Measurements from ENCODE around the gene FLNB.
"Not testable (repeated sequence)": the region's sequence is repeated elsewhere in the genome, so short reads cannot be mapped to it uniquely, and the experiment has no call there.

The FLNB gene

DNA sequence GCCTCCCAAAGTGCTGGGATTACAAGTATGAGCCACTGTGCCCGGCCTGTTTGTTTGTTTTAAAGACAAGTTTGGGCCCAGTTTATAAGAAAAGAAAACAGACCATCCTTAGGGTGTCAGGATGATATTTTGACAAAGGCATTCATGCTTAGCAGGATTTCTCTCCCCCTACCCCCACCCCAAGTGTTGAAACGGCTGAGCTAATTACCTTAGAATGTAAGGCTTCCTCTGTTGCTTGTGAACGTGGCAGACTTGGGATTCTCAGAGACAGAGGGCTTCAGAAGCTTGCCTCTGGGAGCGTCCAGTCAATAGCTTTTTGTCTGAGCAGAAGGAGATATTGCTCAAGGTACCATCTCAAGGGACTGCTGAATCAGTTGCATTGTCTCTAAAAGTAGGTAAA lies 24.0 kb downstream of the FLNB start:
- DNase-seq (ENCODE audit: low read depth in 2 of 2): no peak

DNA sequence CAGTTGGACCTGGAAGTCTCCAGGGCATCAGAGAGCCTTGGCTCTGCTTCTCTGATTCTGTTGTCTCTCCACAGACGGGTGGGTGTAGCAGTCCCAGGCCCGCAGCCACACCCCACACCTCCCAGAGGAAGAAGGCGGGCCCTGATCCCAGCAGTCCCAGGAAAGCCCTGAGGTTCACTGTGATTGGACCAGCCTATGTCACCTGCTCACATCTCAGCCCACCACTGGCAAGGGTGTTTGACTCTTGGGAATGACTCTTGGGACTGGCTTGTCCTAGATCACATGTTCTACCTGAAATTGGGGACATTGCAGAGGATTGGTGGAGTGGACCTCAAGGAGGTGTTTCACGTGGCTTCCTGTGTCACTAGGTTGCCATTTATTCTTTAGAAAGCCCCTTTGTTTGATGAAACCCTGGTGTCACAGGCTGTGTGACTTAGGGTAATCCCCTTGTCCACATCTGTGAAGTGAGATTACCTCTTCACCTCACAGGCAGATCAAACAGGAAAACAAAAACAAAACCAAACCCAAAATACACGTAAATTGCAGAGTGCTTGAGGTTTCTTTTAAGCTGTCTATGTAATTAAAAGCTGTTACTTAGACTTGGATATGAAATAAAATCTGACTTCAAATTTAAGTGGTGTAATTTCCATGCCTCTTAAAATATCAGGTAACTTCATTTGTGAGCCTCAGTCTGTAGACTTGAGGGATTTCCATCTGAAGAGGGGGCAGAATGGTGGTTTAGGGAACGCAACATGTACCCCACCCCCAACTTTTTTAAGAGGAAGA lies 26.7 kb downstream of the FLNB start:
- no peak for DNase-seq (ENCODE audit: low read depth in 2 of 2)

DNA sequence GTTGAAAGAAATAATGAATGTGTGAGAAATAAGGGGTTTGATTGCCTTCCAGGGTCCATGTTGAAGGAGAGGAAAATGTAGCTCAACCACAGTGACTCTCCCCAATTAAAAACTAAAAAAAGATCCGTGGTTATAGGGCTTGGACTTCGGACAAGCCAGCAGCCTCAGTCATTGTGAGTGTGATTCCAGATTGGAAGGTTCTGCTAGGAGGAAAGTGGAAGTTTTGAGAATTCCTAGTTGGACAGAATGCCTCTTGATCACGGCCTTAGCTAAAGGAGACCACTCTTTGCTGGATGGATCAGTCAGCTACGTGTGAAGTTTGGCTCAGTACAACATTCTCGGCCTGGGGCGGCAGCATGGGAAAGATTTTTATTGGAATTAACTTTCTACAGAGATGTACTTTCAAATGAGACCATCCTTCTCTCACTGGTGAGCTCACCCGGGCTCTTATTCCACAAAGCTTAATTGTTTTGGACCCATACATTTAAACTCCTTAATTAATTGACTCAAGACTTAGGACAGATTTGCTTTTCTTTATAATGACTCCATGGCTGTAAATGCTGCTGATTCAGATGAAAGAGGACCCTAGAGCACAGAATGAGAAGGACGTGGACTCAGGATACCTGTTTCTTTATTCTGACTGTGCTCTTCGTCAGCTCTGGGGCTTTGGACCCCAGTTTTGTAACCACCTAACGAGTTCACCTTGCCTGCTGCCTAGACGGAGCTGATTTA lies 27.5 kb downstream of the FLNB start:
- DNase-seq (ENCODE audit: low read depth in 2 of 2): no peak

DNA sequence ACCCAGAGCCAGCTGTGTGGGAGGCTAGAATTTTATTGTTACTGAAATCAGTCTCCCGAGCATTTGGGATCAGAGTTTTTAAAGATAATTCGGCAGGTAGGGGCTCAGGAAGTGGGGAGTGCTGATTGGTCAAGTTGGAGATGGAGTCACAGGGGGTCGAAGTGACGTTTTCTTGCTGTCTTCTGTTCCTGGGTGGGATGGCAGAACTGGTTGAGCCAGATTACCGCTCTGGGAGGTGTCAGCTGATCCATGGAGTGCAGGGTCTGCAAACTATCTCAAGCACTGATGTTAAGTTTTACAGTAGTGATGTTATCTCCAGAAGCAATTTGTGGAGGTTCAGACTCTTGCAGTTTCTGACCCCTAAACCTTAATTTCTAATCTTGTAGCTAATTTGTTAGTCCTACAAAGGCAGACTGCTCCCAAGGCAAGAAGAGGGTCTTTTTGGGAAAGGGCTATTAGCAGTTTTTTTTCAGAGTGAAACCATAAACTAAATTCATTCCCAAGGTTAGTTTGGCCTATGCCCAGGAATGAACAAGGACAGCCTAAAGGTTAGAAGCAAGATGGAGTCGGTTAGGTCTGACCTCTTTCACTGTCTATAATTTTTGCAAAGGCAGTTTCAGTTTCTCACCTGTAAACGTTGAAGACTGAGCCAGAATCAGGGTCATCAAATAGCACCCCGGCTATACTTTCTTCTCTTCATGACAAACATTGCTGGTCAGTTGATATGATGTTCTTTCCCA lies 28.2 kb downstream of the FLNB start:
- DNase-seq (ENCODE audit: low read depth in 2 of 2): no peak

DNA sequence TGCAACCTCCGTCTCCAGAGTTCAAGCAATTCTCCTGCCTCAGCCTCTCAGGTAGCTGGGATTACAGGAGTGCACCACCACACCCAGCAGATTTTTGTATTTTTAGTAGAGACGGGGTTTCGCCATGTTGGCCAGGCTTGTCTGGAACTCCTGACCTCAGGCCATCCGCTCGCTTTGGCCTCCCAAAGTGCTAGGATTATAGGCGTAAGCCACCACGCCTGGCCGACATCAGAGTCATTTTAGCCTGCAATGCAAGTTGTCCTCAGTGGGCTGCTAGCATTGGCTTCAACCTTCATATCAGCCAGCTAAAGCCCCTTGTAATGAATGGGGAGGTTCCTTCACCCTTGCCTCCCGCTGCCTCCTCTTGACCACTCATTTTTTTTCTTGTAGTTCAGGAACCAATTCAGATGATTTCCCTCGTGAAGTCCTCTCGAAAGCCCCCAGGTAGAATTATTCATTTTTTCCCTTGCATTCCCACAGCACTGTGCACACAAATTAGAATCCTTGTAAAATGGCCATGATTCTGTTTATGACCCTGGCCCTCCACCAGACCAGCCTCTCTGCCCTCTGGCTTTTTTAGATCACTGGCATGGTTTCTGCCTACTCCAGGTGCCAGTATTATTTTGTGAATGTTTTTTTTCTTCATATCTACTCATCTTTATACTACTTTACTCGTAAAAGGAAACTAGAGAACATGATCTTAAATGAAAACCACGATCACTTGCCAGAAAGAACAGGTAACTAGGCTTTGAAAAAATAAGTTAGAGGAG lies 29.1 kb downstream of the FLNB start:
- no peak for DNase-seq (ENCODE audit: low read depth in 2 of 2)

DNA sequence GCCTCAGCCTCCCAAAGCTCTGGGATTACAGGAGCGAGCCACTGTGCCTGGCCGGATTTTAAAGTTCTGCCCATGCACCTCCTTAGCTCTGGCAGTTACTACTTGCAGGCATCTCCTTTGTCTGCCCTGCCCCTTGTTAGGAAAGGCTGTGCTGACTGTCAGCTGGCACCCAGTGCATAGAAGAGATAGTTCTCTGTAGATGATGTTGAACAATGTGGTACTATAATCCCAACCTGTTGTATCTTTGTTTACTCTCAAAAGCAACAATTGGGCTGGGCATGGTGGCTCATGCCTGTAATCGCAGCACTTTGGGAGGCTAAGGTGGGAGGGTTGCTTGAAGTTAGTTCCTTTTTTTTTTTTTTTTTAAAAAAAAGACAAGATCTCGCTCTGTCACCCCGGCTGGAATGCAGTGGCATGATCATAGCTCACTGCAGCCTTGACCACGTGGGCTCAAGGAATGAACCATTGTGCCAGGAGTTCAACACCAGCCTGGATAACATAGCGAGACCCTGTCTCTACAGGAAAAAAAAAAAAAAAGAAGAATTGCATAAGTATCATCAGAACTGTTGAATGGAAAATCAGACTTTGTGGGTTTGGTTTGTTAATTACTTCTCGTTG lies 30.6 kb downstream of the FLNB start:
- DNase-seq (ENCODE audit: low read depth in 2 of 2): no peak

DNA sequence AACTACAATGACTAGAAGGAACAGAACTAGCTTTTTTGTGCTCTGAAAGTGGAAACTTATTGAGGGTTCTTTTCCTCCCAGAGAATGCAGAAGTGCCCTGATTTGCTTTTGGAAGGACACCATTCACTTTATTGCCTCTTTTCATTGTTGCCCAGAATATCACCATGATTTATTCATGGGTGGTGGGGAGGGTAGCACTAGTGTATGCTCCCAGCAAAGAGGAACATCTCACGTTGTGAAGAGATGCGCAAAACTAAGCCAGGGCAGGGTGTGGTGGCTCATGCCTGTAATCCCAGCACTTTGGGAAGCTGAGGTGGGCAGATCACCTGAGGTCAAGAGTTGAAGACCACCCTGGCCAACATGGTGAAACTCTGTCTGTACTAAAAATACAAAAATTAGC lies 31.4 kb downstream of the FLNB start:
- DNase-seq (ENCODE audit: low read depth in 2 of 2): no peak

DNA sequence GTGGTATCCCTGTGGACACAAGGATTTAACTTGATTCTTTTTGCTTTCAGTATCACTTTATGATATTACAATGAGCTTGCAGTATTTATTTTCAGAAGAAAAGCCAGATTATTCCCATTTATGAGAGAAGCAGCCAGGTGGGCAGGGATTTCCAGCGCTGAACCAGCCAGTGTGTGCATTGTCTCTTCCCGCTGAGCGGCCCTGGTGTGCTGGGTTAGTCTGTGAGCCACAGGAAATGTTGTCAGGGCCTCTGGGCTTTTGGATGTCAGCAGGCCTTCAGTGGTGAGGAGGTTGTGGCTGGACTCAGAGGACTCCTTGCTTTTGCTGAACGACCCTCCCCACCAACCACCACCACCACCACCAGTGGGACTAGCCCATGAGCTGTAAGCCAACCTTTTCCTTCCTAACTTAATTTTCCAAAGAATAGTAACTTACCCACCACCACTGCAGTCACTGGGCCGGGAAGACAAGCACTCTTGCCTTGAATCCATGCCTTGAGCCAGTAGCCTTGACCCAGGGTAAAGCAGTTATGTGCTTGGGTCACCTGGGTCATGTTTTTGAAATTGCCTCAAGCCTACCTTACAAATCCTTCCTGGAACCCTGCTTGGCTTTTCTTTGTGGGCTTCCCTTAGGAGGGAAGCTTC lies 33.1 kb downstream of the FLNB start:
- DNase-seq (ENCODE audit: low read depth in 2 of 2): no peak

DNA sequence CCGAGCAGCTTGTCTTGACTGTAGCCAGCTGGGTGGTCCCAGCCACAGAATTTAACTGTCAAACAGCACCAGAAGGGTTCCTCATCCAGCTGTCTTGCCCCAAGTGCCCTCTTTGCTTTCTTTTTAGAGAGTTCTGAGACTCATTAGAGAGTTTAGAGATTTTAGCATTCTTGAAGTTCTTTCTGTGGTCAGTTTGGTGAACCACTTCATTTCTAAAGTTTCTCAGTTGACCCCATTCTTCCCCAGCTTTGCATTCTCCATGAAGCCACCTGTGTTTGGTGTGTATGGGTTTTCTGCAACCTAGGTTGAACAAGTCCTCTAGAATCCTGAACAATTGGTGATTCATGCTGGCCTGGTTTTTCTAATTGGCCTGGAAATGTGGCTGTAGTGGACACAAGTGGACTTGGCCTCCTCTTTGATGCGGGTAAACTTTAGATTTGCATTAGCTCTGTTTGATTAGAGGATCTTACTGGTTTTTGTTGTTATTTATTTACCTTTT lies 33.7 kb downstream of the FLNB start:
- no peak for DNase-seq (ENCODE audit: low read depth in 2 of 2)

DNA sequence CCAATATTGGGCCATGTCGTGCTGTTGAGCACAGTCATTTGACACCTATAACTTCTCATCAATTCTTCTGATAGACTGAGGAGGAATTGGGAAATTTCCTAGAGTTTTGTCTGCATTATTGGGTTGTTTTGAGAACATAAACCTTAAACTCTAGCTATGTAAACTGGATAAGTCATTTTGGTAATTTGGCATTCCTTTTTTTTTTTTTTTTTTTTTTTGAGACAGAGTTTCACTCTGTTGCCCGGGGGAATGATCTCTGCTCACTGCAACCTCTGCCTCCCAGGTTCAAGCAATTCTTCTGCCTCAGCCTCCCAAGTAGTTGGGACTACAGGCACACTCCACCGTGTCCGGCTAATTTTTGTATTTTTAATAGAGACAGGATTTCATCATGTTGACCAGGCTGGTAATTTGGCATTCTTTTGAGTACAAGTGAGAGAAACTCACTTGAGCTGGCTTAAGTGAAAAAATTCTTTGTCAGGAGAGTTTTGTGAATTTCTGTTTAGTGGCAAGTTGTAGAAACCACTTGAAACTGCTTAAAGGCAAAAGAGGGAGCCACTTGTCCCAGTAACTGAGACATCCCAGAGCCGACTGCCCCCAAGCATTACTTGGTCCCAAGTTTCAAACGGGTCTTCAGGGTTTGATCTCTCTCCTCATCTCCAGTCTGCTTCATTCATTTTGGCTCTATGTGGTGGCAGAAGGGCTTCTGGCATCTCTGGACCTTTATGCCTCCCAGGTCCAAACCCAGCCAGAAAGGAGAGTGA lies 34.9 kb downstream of the FLNB start:
- no peak for DNase-seq (ENCODE audit: low read depth in 2 of 2)

DNA sequence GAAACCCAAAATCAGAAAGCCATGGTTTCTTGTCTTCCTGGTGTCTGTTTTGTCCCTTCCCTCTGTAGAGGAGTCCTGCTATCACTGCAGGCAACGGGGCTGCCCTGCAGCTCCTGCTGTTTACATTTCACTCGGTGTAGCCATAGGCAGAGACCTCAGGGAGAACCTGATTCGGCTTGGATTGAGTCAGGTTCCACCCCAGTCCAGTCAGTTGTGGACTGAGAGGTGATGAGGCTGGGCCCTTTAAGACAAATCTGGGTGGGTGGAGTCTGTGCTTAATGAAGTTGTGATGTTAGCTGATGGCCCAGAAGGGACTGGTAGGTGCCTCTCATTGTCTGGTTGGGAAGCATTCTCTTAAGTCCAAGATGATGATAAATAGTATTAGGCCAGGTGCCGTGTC lies 35.7 kb downstream of the FLNB start:
- no peak for DNase-seq (ENCODE audit: low read depth in 2 of 2)

DNA sequence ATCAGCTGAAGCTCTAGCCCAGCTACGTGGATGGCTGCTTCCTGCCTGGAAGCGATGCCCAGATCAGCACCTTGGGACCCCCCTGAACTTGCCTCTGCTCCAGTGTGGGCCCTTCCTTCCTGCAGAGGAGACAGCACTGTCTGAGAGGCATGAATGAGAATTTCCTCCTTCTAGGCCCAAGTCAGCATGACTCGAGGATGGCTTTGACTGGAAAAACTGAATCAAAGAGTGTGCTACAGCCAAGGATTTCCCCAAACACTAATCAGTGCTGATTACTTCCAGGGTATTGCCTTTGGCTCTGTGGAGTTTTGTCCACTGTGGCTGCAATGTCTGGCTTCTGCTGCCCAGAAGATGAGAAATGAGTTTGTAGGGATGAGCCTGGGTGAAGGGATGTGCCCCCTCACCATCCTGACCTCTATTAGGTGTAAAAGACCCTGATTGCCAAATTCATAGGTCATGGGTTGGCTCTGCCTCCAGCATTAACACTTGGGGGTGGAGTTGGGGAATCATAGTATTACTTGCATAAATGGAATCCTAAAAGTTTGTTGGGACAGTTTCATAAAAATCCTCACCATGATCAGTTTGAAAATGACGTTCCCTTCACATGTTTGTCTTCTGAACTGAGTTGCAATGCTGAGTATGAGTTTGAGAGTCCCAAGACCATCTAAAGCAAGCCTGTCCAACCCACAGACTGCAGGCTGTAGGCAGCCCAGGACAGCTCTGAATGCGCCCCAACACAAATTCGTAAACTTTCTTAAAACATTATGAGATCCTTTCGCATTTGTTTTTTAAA lies 36.7 kb downstream of the FLNB start:
- DNase-seq (ENCODE audit: low read depth in 2 of 2): no peak

DNA sequence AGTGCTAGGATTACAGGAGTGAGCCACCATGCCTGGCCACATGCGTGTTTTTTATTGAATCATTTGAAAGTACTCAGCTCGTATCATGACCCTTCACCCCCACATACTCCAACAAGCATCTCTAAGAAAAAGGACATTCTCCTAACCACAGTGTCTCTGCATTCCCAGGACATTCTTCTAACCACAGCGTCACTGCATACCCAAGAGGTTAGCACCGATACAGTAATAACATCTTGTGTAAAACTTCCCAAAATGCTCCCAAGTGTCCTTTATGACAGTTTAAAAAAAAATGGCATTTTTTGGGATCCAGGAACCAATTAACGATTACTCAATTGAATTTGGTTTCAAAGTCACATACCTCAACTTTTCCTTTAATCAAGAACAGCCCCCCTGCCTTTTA lies 39.6 kb downstream of the FLNB start:
- DNase-seq (ENCODE audit: low read depth in 2 of 2): no peak

DNA sequence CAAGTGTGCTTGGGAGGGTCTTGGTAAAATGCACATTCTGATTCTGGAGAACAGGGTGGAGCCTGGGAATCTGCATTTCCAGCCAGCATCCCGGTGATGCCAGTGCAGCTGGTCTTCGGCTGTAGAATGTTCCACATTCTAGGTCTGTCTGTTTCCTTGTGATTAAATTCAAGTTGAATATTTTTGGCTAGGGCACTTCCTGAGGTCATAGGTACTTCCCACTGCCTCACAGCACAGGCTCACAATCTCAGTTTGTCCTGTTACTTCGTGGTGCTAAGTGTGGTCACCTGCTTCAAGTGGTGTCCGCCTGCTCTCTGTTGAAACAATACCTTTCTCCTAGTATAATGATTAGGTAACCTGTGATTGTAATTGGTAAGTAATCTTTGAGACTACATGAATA lies 40.1 kb downstream of the FLNB start:
- no peak for DNase-seq (ENCODE audit: low read depth in 2 of 2)

DNA sequence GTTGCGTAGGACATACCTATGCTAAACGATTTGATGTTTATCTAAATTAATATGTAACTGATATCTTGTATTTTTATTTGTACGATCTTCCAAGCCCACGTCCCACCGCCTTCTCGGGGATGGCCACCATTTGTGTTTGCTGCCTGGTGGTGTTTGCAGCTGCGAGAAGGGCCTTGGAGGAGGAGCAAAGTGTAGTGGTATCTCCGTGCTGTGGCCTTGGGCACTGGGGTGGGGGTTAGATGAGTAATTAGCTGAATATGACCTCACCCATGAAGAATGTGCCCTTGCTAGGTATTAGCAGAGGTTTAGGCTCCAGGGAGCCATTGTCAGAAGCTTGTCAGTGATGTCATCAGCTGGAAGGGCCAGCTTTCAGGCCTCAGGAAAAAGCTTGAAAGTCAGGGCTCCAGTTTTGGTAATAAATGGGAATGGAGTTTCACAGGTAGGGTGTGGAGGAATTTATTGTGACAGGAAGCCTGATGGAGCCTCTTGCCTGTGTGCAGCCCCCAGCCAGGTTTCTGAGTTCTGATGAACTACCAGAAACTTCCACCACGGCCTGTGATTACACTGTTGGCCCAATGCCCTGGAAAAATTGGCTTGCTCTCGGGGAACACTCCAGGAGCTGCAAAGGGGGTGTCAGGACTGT lies 41.0 kb downstream of the FLNB start:
- no peak for DNase-seq (ENCODE audit: low read depth in 2 of 2)

DNA sequence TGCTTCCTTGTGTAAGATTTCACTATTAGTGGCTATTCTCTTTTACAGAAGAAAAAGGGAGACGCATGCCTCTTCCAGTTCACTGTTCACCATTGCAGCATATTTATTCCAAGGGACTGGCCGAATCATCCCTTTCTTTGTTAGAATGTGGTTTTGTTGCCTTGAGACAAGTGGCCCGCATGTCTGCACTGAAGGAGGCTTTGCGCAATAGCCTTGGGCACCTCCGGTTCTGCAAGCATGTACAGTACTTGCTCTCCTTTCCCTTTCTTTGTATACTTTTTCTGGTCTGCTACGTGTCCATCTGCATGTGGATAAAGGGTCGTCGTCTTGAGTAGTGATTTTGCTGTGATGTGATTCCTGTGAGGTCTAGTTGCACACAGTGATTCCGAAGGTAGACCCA lies 43.0 kb downstream of the FLNB start:
- no peak for DNase-seq (ENCODE audit: low read depth in 2 of 2)

DNA sequence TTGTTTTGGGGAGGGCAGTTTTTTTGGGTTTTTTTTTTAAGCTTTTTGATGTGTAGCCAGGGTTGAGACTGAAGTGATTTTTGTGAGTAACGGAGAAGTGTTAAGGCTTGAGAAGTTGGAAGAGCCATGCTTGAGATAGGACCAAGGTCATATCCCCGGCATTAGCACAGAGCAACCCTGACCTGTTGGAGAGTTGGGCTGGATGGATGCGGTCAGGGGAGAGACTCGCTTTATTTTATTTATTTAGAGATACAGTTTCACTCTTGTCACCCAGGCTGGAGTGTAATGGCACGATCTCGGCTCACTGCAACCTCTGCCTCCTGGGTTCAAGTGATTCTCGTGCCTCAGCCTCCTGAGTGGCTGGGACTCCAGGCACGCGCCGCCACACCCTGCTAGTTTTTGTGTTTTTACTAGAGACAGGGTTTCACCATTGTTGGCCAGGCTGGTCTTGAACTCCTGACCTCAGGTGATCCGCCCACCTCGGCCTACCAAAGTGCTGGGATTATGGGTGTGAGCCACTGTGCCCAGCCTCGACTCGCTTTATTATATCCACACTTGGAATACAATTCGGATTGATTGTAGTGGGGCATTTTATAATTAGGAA lies 43.5 kb downstream of the FLNB start:
- not testable (repeated sequence) for DNase-seq (ENCODE audit: low read depth in 2 of 2)

Measured in stimulated activated CD4-positive, alpha-beta T cell treated with anti-CD3 and anti-CD28 coated beads, Interleukin-1b, Interleukin-23, amount 100 ng/mL, for 4 hours (primary cell).